Ishikawa (cell line): ENCODE measurements around the gene HEXIM2.

Experiments used
- CEBPB ChIP-seq: IDR thresholded peaks from 2 replicates; pipeline ENCODE4 v1.6.1; 2012
- CREB1 ChIP-seq: IDR thresholded peaks from 2 replicates; pipeline ENCODE4 v1.6.1; 2012; ENCODE audit warnings: low read depth
- EGR1 ChIP-seq: IDR thresholded peaks from 2 replicates; pipeline ENCODE4 v1.6.1; 2012
- EP300 ChIP-seq: IDR thresholded peaks from 2 replicates; pipeline ENCODE4 v1.6.1; 2012; ENCODE audit warnings: borderline replicate concordance
- FOXM1 ChIP-seq: IDR thresholded peaks from 2 replicates; pipeline ENCODE4 v1.6.1; 2012; ENCODE audit warnings: low read depth, borderline replicate concordance
- NFIC ChIP-seq: IDR thresholded peaks from 2 replicates; pipeline ENCODE4 v1.6.1; 2012
- RAD21 ChIP-seq: IDR thresholded peaks from 2 replicates; pipeline ENCODE4 v1.6.1; 2012; ENCODE audit warnings: low read depth
- TAF1 ChIP-seq: IDR thresholded peaks from 2 replicates; pipeline ENCODE4 v1.6.1; 2012; ENCODE audit warnings: low read depth, mild to moderate bottlenecking
- TCF12 ChIP-seq: IDR thresholded peaks from 2 replicates; pipeline ENCODE4 v1.6.1; 2012; ENCODE audit warnings: low read depth
- TEAD4 ChIP-seq: IDR thresholded peaks from 2 replicates; pipeline ENCODE4 v1.6.1; 2012
- YY1 ChIP-seq: IDR thresholded peaks from 2 replicates; pipeline ENCODE4 v1.6.1; 2012; ENCODE audit warnings: low read depth
- ZBTB7A ChIP-seq: IDR thresholded peaks from 2 replicates; pipeline ENCODE4 v1.6.1; 2012; ENCODE audit warnings: low read depth
- TF ChIP-seq, protein P1 (sequence below): IDR thresholded peaks from 2 replicates; pipeline ENCODE4 v1.6.1; 2012
- TF ChIP-seq, protein P2 (sequence below): IDR thresholded peaks from 2 replicates; pipeline ENCODE4 v1.6.1; 2012; ENCODE audit warnings: low read depth, mild to moderate bottlenecking
- TF ChIP-seq, protein P3 (sequence below): IDR thresholded peaks from 2 replicates; pipeline ENCODE4 v1.6.1; 2012

HEXIM2 gene

DNA sequence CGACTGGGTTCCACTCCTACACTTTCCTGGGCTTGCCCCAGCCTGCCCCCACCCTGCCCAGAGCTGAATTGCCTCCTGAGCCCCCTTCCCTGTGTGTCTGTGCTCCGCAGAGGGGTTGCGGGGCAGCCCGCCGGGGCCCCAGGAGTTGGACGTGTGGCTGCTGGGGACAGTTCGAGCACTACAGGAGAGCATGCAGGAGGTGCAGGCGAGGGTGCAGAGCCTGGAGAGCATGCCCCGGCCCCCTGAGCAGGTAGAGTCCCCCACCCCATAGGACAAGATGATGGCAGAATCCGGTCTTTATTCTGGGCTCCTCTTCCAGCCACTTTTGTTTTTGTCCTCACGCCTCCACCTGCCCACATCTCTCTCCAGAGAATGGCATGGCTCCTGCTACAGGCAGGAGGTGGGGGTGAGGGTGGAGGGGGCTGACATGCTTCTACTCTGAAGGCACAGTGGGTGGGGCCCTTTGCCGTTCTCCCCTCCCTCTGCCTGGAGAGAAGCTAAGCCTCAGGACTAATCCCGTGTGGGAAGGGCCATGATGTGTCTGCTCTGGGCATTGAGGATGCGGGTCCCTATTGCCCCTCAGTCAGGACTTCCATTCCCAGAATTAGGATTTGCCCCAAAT is 22.7 kb upstream of the HEXIM2 start:
- TF ChIP-seq TEAD4 (no peak), EP300 (no peak), ZBTB7A (no peak), TAF1 (no peak), EGR1 (no peak), NFIC (no peak), TCF12 (no peak), CEBPB (no peak), RAD21 (no peak), CREB1 (no peak), YY1 (no peak), FOXM1 (no peak)
- TF ChIP-seq, protein P1, sequence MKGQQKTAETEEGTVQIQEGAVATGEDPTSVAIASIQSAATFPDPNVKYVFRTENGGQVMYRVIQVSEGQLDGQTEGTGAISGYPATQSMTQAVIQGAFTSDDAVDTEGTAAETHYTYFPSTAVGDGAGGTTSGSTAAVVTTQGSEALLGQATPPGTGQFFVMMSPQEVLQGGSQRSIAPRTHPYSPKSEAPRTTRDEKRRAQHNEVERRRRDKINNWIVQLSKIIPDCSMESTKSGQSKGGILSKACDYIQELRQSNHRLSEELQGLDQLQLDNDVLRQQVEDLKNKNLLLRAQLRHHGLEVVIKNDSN, result no peak
- TF ChIP-seq, protein P2, sequence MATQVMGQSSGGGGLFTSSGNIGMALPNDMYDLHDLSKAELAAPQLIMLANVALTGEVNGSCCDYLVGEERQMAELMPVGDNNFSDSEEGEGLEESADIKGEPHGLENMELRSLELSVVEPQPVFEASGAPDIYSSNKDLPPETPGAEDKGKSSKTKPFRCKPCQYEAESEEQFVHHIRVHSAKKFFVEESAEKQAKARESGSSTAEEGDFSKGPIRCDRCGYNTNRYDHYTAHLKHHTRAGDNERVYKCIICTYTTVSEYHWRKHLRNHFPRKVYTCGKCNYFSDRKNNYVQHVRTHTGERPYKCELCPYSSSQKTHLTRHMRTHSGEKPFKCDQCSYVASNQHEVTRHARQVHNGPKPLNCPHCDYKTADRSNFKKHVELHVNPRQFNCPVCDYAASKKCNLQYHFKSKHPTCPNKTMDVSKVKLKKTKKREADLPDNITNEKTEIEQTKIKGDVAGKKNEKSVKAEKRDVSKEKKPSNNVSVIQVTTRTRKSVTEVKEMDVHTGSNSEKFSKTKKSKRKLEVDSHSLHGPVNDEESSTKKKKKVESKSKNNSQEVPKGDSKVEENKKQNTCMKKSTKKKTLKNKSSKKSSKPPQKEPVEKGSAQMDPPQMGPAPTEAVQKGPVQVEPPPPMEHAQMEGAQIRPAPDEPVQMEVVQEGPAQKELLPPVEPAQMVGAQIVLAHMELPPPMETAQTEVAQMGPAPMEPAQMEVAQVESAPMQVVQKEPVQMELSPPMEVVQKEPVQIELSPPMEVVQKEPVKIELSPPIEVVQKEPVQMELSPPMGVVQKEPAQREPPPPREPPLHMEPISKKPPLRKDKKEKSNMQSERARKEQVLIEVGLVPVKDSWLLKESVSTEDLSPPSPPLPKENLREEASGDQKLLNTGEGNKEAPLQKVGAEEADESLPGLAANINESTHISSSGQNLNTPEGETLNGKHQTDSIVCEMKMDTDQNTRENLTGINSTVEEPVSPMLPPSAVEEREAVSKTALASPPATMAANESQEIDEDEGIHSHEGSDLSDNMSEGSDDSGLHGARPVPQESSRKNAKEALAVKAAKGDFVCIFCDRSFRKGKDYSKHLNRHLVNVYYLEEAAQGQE, result no peak
- TF ChIP-seq, protein P3, sequence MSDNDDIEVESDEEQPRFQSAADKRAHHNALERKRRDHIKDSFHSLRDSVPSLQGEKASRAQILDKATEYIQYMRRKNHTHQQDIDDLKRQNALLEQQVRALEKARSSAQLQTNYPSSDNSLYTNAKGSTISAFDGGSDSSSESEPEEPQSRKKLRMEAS, result no peak

DNA sequence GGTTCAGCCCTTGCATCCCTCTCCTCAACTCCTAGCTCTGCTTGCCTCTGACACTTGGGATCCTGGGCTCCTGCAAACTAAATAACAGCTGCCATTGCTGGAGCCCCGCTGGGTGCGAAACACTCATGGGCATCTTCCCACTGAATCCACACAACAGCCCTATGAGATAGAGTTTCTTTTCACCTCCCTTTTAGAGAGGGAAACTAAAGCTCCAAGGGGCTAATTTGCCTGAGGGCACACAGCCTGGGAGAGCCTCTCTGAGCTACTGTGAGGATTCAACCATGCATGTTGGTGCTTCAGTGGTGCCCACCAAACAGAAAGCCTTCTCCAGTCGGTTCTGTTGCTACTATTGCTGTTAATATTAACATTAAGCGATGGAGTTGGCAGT is 22.1 kb upstream of the HEXIM2 start:
- TF ChIP-seq RAD21 (no peak), TEAD4 (no peak), NFIC (no peak), EP300 (no peak), EGR1 (no peak), CREB1 (no peak), TCF12 (no peak), FOXM1 (no peak), CEBPB (no peak), ZBTB7A (no peak), TAF1 (no peak), YY1 (no peak)
- TF ChIP-seq, protein P2, result no peak
- TF ChIP-seq, protein P3, result no peak
- TF ChIP-seq, protein P1, result no peak

DNA sequence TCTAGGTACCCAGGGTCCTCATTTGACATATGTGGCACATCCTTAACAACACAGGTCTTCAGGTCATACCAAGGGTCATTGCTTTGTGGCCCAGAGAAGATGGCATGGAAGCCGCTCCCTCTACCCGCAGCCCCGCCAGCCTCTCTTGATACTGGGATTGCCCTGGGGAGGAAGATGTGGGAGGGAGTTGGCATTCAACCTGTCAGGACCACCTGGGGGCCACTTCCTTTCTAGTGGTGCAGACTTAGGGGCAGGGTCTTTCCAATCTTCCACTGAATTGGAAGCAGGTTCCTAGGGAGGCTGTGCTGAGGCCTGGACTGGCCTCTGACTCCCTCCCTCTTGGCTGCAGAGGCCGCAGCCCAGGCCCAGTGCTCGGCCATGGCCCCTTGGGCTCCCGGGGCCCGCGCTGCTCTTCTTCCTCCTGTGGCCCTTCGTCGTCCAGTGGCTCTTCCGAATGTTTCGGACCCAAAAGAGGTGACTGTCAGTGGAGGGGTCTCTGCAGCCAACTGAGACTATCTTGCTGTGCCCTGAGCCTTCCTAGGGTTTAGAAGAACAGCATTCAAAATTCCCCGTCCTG is 18.5 kb upstream of the HEXIM2 start:
- TF ChIP-seq RAD21 (no peak), TCF12 (no peak), EGR1 (no peak), FOXM1 (no peak), CEBPB (no peak), CREB1 (no peak), TAF1 (no peak), EP300 (no peak), YY1 (no peak), NFIC (no peak), ZBTB7A (no peak), TEAD4 (no peak)
- TF ChIP-seq, protein P1, result no peak
- TF ChIP-seq, protein P2, result no peak
- TF ChIP-seq, protein P3, result no peak
